Astrocyte of the cerebellum (primary cell): Measurements from ENCODE around the gene CIITA.
"Not testable (repeated sequence)": the region's sequence is repeated elsewhere in the genome, so short reads cannot be mapped to it uniquely, and the experiment has no call there.

Source experiments
- DNase-seq: peaks from one replicate; pipeline ENCODE4 v3.0.0-alpha.2; 2011; ENCODE audit warnings: low read depth
- H3K4me3 ChIP-seq: 2 replicates; pipeline ENCODE4 v1.5.1; 2011; ENCODE audit warnings: mild to moderate bottlenecking, low read depth, low read length, moderate library complexity
- CTCF ChIP-seq: IDR thresholded peaks from 2 replicates; pipeline ENCODE4 v1.5.1; 2012; ENCODE audit warnings: low read length, low read depth, moderate library complexity, mild to moderate bottlenecking; ENCODE audit errors: missing control alignments
- in situ Hi-C: cut with HindIII; loops from 2 replicates; pipeline ENCODE4 v1.10.0; 2017; ENCODE audit warnings: low sequenced_read_pairs

Gene CIITA

GRCh38 chr16:10926094-10926493 is 49.1 kb downstream of the CIITA start:
- DNase-seq: no peak
- H3K4me3 ChIP-seq: no peak overlapping the region
- in situ Hi-C loops: no loop called here
- no peak for TF ChIP-seq CTCF

DNA sequence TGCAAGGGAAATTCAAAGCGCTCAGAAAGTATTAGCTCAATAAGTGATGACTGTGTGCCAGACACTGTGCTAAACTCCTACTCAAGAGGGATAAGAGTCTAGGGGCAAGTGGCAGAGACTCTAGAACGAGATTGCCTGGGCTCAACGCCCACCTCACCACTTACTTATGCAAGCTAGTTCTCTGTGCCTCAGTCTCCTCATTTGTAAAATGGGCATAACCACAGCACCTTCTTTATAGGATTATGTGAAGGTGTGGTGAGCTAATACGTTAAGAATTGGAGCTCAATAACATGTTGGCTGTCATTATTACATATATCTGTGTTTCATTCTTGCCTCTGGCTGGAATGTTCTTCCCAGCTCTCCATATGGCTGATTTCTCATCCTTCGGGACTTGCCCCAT is 49.9 kb downstream of the CIITA start:
- TF ChIP-seq CTCF: no peak
- DNase-seq: no peak
- H3K4me3 ChIP-seq: no peak overlapping the region
- in situ Hi-C loops: no loop called here

- H3K4me3 ChIP-seq: no peak overlapping the region
- no peak for DNase-seq
- TF ChIP-seq CTCF: no peak
- in situ Hi-C loops: no loop called here
Observed at GRCh38 chr16:10927497-10928112, 50.6 kb downstream of the CIITA start.

DNA sequence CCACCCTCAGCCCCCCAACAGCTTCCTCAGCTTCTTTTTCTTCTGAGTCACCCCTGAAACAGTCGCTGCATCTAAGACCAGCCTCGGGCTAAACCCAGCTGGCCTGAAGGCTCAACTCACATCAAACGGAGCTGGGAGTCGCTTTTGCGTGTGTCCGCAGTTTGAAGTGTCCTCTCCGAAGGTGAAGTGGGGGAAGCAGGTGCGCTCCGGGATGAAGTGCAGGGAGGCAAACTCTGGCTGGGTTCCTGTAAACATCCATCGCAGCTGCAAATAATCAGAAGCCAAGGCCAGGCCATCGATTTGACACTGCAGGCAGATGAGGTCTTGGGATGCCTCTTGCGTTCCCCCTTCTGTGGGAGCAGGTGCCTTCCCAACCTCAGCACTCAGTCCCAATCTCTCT is 52.1 kb downstream of the CIITA start:
- DNase-seq, in situ Hi-C loops, H3K4me3 ChIP-seq: not testable (repeated sequence)

DNA sequence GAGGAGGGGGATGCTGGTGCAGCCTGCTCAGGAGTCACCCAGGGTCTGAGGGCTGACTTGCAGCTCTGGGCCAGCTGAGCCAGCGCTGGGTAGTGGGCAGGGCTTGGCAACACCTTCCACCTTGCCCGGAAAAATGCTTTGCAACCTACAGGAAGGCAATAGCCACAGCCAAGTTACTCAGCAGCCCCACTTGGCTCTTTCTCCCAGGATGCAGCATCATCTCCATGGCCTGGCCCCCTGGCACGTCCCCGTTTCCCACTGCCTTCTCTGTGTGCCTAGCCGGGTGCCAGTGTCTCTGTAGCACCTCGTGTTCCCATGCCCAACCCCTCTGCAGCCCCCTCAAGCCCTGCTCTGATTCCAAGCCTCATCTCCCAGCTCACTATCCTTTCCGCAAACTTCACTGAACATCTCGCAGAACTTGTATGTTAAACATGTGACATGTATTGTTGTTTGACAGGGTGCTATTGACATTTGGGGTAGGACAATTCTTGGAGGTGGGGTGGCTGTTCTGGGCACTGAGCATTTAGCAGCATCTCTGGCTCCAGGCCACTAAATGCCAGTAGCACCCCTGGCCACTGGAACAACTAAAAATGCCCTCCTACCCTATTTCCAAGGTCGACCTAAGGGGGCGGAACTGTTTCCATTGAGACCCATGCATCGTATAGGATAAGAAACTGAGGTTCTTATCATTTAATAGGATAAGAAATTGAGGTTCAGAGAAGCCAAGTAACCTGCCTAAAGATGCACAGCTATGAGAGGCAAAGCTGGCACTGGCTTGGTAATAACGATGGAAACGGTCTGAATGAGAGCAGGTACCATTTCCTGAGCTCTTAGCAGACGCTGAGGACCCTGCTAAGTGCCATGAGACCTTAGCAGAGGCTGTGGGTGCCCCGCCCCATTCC is 53.1 kb downstream of the CIITA start:
- in situ Hi-C loops: no loop called here
- no peak for DNase-seq
- H3K4me3 ChIP-seq: no peak overlapping the region
- no peak for TF ChIP-seq CTCF

DNA sequence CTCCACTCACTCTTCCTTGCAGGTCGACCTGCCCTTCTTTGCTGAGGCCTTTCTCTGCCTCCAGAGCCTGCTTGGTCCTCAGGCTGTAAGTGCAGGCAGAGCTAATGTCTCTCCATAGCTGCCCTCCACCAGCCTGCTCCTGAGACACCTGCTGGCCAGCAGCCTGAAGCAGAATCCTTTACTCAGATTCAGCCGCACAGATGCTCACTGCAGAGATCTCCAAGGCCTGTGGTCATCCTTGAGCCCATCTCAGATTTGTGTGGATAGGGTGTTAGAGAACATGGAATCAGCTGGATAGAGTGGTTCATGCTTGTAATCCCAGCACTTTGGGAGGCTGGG is 53.7 kb downstream of the CIITA start:
- in situ Hi-C loops: no loop called here
- peak; percentile 3 for TF ChIP-seq CTCF
- DNase-seq: no peak
- no peak overlapping the region for H3K4me3 ChIP-seq

GRCh38 chr16:10931134-10931533 is 54.1 kb downstream of the CIITA start:
- DNase-seq: no peak
- H3K4me3 ChIP-seq: no peak overlapping the region
- TF ChIP-seq CTCF: no peak
- in situ Hi-C loops: no loop called here
